GM18511 (cell line): ENCODE data around the gene TFE3.
"Not testable (repeated sequence)": the region's sequence is repeated elsewhere in the genome, so short reads cannot be mapped to it uniquely, and the experiment has no call there.

Source experiments
- ATAC-seq: cut with Tn5 transposase; IDR thresholded peaks from one replicate; pipeline ENCODE4 v1.9.1; 2021; ENCODE audit warnings: mild to moderate bottlenecking, moderate library complexity; ENCODE audit not compliant: unreplicated experiment

TFE3 gene

GRCh38 chrX:49002091-49002935, 40.8 kb downstream of the TFE3 start, which contains the start of gene GRIPAP1:
GRIPAP1 (minus strand) TSS chrX:49002264; CDS start chrX:49002229, 35 bp downstream.
- peak; percentile 81 for ATAC-seq

GRCh38 chrX:49001521-49002090, 41.6 kb downstream of the TFE3 start:
- peak; percentile 46 for ATAC-seq

GRCh38 chrX:49000636-49001035, 42.5 kb downstream of the TFE3 start:
- ATAC-seq = no peak

GRCh38 chrX:48999030-48999429, 44.1 kb downstream of the TFE3 start:
- ATAC-seq = no peak

GRCh38 chrX:48998391-48998790, 44.8 kb downstream of the TFE3 start:
- no peak for ATAC-seq

- ATAC-seq = no peak
Measured at GRCh38 chrX:48997865-48998264, 45.3 kb downstream of the TFE3 start.

GRCh38 chrX:48997455-48997854, 45.7 kb downstream of the TFE3 start:
- ATAC-seq = no peak

GRCh38 chrX:48996969-48997368, 46.2 kb downstream of the TFE3 start:
- no peak for ATAC-seq

- ATAC-seq = no peak
Measured at GRCh38 chrX:48992341-48992740, 50.8 kb downstream of the TFE3 start.

- no peak for ATAC-seq
Measured at GRCh38 chrX:48989483-48989882, 53.7 kb downstream of the TFE3 start.

GRCh38 chrX:48983896-48984295, 59.3 kb downstream of the TFE3 start:
- ATAC-seq = no peak

GRCh38 chrX:48983081-48983480, 60.1 kb downstream of the TFE3 start:
- no peak for ATAC-seq

GRCh38 chrX:48981178-48981577, 62.0 kb downstream of the TFE3 start:
- ATAC-seq = no peak

- not testable (repeated sequence) for ATAC-seq
Measured at GRCh38 chrX:48980341-48980740, 62.8 kb downstream of the TFE3 start.
